GM18909 (cell line): ENCODE data around the gene CABP1.

ENCODE experiments used
- ATAC-seq: cut with Tn5 transposase; IDR thresholded peaks from one replicate; pipeline ENCODE4 v1.9.1; 2021; ENCODE audit warnings: mild to moderate bottlenecking; ENCODE audit not compliant: unreplicated experiment, poor library complexity

Gene CABP1

DNA sequence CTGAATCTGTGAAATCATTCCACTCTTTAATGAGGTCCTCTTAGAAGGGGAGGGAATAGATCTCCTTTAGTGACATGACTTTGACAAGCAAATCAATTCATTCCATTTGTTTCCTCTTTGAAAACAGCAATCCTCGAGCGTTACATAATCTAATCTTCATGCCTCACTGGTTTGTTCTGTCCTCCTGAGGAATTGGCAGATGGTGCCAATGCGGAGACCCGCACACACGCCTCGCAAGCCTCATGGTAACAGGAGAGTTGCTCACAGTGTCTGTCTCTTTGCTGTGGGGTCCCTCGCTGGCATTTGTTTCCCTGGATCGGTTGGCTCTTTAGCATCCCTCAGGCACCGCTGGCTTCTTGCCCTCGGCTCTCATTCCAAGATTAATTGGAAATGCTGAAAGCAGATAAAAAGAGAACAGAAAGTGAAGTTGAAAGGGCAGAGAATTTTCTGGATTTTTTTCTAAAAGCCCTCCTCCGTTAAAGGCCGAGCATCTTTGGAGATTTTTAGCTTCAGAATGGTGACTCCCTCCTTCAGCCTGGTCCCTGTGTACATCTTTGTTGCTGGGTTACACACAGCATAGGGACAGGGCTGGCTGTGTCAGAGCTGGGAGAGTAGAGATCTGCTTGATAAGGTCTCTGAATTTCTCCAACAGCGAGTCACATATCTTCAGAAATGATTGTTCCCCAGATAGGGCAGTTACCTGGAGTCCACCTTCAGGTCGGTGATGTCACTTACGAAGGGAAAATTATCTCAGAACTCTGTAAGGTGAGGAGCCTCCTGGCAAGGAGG lies 10.1 kb upstream of the CABP1 start:
- no peak for ATAC-seq

DNA sequence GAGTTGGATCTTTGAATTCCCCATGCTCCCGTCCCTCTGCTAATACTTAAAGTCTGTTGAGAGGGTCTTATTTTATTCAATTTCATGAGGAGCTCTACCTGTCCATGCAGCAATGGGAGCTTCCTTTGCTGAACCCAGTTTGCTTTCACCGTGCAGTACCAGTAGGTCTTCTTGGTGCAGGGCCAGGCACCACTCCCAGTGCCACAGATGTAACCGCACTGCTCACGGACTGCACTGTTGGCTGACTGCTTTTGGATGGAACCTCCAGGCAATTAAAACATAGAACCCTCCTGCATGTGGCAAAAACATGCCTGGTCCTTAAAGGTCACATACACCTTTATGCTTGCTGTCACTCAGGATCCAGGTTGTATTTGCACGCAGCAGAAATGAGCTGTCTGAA lies 9.3 kb upstream of the CABP1 start:
- no peak for ATAC-seq

DNA sequence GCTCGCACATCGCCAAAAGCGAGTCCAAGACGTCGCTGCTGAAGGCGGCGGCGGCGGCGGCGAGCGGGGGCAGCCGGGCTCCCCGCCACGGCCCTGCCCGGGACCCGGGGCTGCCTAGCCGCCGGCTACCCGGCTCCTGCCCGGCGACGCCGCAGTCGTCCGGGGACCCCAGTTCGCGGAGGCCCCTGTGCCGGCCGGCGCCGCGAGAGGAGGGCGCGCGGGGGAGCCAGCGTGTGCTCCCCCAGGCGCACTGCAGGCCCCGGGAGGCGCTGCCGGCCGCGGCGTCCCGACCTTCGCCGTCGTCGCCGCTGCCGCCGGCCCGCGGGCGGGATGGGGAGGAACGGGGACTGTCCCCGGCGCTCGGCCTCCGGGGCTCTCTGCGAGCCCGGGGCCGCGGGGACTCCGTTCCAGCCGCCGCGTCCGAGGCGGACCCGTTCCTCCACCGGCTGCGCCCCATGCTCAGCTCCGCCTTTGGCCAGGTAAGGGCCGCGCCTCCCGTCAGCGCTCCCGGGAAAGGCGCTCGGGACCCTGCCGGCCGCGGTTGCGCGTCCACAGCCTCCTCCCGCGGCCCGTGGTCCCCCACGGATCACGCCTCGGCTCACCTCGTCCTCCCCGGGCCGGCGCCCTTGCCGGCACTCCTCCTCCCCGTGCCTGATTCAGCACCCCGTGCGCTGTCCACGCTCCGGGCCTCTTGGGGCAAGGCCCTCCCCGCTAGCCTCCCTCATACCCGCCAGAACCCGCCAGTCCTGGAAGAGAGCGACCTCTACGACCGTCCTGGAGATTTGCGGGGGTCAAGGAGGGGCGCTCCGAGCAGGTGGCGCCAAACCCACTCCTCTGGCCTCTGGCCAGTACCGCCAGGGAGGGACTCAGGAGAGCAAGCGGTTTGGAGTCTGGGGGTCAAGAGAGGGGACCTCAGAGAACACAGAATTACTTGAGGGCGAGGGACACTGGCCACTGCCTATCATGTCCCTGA lies 721 bp downstream of the CABP1 start:
- ATAC-seq: peak; percentile 45

DNA sequence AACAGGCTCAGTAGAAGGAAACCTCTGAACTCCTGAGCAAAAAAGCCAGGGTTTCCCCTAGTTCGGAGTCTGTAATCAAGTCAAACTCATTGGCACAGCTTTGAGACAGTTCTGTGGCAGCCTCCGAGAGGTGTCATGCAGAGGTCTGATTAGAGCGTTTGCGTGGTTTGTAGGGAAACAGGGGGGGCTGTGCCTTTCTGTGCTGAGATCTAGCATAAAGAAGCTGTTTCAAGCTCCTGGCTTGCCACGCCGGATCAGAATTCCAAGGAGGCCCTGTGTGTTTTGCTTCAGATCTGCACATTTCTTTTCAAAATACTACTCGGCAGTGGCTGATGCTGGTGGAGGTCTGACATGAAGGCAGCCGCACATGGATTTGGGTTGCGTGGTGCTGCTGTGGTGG lies 1.7 kb downstream of the CABP1 start:
- no peak for ATAC-seq

DNA sequence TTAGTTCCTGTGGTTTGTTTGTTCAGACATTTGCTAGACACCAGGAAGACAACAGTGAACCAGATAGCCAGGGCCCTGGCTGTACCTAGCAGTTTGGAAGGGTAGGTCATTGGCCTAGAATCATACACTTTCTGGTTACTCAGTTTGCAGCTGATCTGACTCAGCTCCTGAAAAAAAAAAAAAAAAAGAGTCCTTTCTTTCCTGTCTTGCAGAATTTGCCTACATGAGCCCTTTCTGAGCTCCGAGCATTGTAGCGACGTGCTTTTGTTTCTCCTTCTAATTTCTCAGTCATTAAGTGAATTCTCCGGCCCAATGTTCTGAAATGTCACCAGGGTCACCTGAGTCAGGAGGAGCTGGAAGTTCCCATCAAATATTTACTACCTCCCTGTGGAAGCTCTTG lies 2.4 kb downstream of the CABP1 start:
- ATAC-seq: no peak

DNA sequence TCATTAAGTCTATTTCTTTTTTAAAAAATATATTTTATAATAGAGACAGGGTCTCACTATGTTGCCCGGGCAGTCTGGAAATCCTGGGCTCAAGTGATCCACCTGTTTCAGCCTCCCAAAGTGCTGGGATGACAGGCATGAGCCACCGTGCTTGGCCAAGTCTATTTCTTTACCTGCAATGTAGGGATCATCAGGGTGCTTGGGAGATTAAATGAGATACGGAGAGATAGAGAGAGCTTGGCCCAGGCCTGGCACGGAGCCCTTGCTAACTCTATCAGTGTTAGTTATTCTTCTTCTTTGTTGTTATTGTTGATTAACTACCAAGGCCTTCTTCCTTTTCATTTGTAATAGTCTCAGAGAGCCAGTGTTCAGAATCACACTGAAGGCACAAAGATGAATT lies 3.1 kb downstream of the CABP1 start:
- ATAC-seq: no peak

DNA sequence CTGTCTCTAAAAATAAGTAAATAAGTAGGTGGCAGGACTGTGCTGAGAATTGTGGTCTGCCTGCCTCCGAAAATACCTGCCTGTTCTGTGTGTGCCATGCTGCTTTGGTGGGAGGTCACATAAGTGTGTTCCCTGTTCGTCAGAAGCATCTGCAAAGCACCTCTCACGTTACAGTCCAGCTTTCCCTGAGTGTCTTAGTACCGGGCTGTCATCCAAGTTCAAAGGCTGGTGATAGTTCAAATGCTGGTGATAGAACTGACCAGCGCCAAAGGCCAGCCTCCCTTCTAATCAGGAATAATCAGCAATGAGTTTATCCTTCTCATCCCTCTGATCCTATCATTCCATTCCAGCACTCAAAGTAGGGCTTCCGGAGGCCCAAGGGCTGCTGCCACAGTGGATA lies 5.6 kb downstream of the CABP1 start:
- no peak for ATAC-seq

DNA sequence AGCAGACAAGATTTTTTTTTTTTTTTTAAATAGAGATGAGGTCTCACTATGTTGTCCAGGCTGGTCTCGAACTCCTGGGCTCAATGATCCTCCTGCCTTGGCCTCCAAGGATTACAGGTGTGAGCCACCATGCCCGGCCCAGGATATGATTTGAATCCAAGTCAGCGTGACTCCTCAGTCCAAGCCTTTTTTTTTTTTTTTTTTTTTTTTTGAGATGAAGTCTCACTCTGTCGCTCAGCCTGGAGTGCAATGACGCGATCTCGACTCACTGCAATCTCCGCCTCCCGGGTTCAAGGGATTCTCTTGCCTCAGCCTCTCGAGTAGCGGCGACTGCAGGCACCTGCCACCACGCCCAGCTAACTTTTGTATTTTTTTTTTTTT lies 6.9 kb downstream of the CABP1 start:
- ATAC-seq: no peak

DNA sequence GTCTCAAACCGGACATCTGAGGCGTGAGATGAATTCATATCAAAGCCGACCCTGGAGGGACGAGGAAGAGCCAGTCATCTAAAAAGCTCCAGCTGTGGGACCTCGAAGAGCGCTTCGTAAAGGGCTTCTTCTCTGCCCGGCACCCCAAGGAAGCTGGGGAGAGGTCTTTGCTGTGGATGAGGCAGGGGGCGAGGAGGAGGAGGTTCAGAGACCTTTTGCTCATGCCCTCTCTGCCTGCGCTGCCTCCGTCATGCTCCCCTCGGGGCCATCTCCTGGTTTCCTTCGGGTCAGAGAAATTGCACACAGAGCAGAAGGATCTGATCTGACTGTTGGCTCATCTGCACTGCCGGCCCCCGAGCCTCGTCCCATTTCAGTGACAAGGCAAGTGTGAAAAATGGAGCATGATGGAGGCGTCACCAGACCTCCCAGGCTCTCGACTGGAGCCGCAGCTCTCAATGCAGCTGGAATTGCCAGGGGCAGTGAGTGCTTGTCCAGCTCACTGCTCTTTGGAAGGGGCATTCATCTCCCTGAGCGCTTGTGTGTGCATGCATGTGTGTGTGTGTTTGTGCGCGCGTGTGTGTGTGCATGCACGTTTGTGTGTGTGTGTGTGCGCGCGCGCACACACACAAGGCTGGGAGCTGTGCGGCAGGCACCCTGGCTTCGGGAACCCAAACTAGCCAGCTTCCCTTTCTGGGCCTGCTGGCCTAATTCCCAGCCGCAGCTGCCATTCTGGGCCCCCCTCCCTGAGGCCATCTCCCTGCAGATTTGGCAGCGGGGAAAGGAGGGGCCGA lies 9.2 kb downstream of the CABP1 start:
- no peak for ATAC-seq

DNA sequence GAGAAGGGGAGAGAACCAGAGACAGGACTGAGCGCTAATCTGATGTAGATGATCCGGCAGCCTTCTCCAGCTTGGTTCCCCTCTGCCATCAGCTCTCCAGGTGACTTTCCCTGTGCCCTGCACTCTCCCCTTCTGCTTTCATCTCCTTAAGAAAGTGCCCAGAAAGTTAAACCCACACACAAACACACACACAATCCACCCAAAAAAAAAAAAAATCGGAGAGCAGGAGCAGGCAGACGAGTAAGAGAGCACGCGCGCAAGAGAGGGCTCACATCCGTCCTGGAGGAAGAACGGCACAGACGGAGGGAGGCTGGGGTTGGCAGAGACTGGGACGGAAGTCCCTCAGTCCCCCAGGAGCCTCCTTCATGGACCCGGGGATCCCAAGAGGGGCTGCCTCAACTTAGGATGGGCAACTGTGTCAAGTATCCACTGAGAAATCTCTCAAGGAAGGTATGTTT lies 9.8 kb downstream of the CABP1 start:
- ATAC-seq: no peak

DNA sequence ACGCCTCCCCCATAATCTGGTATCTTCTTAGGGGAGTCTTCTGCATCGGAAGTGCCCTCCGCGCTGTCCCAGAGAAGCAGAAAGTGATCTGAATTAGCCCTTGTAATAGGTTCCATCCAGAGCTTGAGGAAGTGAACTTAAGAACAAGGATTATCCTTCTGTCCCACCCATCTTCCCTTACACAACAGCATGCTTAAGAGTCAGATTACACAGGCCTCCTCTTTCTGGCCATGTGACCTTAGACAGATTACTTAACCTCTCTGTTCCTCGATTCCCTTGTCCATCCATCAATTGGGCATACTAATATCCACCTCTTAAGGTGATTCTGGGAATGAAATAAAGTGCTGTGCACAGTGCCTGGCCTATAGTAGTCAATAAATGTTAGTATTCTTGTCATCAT lies 11.4 kb downstream of the CABP1 start:
- ATAC-seq: no peak

DNA sequence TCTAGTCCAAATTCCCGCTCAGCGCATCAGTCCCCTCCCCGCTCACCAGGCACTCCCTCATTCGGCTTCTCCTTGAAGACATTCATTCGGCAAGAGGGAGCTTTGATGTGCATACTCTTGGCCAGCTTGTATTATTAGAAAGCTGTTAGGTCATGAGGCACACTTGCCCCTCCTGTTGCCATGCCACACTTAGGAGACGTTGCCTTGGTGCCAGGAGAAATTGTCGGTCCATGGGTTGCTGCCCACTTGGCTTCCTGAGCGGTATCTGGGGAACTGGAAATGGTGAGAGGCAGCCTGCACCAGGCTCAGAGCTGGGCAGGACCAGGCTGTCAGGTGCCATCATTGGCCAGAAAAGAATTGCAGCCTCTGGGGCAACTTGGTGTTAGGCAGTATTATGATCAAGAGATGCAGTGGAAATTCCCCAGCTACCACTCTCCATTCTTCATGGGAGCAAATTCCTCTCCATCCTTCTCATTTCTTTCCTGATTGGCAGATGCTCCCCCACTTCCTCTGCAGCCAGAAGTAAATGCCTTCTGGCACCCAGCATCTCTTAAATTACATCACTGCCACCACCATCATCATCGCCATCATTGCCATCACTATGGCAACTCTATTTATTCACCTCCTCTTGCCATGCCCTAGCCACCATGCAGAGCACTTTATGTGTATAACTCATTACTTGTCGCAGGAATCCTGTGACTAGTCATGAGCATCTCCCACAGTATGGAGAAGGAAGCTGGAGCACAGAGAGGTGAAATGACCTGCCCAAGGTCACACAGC lies 12.4 kb downstream of the CABP1 start:
- ATAC-seq: no peak

DNA sequence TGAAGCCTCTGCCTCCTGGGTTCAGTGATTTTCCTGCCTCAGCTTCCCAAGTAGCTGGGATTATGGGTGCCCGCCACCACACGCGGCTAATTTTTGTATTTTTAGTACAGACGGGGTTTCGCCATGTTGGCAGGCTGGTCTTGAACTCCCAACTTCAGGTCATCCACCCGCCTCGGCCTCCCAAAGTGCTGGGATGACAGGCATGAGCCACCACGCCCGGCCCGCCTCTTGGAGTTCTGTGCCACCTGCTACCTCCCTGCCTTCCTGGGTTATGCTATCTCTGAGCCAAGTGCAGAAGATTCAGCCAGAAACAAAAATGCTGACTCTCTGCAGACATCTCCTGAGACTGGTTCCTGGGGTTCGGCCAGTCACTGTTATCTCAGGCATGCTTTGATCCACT lies 13.2 kb downstream of the CABP1 start:
- ATAC-seq: no peak

DNA sequence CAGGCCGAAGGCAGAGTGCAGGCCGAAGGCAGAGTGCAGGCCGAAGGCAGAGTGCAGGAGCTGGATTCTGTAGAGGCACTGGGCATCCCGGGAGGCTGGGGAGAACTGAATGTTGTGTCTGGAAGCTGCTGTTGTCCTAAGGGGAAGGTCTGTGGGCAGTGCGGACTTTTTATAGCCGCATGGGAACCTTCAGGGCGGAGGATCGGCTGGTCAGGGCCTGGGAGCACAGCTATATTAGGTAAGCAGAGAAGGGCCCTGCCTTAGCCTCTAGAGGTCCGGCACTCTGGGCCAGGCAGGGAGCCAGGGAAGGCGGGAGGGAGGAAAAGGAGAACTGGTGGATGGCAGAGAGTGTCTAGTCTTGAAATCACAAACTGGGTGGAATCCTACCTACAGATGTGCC lies 14.2 kb downstream of the CABP1 start:
- ATAC-seq: no peak

DNA sequence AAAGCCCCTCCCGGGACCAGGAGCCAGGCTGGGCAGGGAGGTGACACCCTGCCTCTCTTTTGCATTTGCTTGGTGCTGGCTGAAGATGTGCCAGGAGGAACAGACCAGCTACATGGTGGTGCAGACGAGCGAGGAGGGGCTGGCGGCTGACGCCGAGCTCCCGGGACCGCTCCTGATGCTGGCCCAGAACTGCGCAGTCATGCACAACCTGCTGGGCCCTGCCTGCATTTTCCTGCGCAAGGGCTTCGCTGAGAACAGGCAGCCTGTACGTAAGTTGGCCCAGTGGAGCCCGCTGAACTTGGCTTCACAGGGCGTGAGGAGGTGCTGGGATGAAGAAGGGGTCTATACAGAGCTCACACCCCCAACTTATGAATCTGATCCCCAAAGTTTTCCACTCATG lies 15.6 kb downstream of the CABP1 start:
- no peak for ATAC-seq

DNA sequence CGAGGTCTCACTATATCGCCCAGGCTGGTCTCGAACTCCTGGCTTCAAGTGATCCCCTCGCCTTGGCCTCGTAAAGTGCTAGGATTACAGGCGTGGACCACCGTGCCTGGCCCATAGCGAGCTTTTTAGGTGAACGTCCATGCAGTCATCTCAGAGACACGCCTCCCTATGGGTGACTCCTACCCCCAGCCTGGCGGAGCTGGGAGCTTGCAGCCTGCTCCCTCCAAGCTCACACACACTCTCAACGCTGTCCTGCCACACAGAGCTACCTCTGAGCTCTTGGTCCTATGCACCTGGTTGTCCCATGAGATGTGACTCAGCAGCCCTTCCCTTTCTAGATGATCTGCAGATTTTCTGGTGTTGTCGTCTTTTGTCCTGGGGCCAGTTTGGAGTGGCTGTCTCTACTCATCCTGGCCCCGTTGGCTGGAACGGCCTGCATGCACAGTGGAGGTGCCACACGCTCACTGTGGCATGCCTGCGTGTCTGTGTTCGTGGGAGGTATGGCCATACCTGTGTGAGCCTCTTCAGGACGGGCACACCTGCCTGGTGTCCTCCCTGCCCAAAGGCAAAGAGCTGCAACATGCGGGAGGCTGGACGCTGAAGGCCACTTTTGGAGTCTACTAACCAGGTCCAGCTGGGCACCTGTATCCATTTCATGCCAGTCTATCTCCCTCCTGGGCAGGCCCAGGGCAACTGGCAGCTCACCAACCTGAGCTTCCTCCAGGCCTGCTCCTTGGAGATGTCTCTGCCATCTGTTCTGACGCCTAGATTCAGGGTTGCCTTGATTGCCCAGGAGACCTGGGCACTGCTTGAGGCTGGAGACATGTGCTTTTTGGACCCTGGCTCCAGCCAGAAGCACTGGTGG lies 18.1 kb downstream of the CABP1 start:
- no peak for ATAC-seq

DNA sequence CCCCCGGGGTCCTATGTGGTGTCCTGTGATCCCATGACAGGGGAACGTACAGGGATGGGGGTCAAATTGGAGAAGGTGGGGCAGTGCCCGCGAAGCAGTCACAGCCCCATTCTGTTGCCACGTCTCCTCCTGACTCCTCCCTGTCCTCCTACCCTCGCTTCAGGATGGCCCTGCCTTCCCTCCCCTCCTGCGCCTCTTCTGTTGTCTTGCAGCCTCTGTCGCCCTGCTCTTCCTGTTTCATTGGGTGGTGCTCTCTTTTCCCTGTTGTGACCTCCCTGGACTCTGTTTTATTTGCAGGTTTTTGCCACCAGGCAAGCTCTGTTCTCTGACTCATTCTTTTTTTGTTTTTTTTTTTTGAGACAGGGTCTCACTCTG lies 18.7 kb downstream of the CABP1 start:
- no peak for ATAC-seq

DNA sequence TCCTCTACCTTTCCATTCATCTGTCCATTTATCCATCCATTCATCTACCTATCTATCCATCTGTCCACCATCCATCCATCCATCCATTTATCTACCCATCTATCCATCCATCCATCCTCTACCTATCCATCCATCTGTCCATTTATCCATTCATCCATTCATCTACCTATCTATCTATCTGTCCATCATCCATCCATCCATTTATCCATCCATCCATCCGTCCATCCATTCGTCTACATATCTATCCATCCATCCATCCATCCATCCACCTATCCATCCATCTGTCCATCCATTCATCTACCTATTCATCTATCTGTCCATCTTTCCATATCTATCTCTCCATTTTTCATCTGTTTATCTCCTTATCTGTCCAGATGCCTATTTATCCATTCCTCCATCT lies 21.0 kb downstream of the CABP1 start:
- no peak for ATAC-seq

DNA sequence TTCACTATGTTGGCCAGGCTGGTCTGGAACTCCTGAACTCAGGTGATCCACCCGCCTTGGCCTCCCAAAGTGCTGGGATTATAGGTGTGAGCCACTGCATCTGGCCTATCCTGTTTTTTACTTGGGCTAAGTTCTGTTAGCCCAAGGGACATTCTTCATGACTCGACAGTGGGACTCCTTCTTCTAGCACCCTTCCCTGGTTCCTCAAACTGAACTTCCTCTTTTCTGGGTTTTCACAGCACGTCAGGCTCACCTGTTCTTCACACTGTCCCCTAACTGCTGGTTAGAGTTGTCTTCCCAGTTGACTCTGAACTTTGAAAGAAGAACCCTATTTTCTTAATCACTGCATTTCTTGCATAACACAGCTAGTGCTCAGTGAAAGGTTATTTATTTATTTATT lies 22.5 kb downstream of the CABP1 start:
- peak; percentile 58 for ATAC-seq
